Fibroblast of lung (primary cell): ENCODE measurements around the gene RAET1G.

Source experiments
- CTCF ChIP-seq, 2 donors: IDR thresholded peaks in 1 of 2; conservative IDR thresholded peaks in 1 of 2; 1 replicate in 1 of 2; 2 replicates in 1 of 2; pipeline ENCODE4 v1.5.1; 2011 to 2012; ENCODE audit warnings: low read length in 2 of 2, control low read depth in 1 of 2, inconsistent platforms in 1 of 2, low read depth in 1 of 2, mild to moderate bottlenecking in 1 of 2
- EZH2 ChIP-seq: IDR thresholded peaks from 2 replicates; pipeline ENCODE4 v1.5.1; 2012; ENCODE audit warnings: low read length, control low read depth, mild to moderate bottlenecking; ENCODE audit errors: missing control alignments

DNA sequence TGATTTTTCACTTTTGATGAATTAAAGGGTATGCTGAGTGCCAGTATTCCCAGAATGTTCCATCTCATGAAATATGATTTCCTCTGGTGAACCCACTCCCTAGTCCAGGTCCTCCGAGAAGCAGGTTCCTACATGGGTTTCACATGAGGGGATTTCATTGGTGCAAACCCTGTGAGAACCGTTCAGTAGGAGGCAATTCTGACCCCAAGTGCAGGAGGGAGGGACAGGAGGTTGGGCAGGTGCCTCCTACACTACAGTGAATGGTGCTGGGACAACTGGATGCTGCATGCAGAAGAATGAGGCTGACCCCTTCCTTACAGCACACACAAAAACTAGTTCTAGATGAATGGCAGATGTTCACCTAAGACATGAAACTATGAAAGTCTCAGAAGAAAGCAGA is 13.8 kb upstream of the RAET1G start:
- no peak for TF ChIP-seq CTCF (conservative IDR thresholded peaks at IDR 0.05 in 1 of 2, IDR thresholded peaks at IDR 0.05 in 1 of 2; ENCODE audit: low read depth in 1 of 2, low read length in 2 of 2)
- no peak for TF ChIP-seq EZH2
